HG03039 (cell line): ENCODE results near the gene WNT11.
A peak's percentile ranks its signal among the peaks of the same experiment; 100 is the strongest.

Experiments used
- ATAC-seq: cut with Tn5 transposase; IDR thresholded peaks from one replicate; pipeline ENCODE4 v1.9.1; 2021; ENCODE audit warnings: mild to moderate bottlenecking, moderate library complexity; ENCODE audit not compliant: unreplicated experiment

WNT11 gene

DNA sequence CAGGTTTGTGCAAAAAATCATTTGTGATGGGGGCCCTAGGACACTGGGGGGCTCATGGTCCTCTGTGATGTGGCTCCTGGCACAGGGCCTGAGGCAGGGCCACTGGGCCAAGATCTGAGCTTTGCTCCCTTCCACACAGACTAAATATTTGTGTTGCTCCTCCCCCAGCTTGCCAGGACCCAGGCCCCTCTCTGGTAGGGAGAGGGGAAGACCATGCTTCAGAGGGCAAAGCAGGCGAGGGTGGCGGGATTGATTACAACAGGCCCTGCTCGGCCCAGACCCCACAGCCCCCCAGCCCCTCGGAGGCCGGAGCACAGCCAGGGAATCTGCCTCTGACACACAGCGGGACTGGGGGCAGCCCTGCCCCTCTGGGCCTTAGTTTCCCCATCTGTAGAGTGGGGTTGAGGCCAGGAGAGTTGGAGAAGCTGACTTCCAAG, 29.0 kb downstream of the WNT11 start:
- no peak for ATAC-seq

DNA sequence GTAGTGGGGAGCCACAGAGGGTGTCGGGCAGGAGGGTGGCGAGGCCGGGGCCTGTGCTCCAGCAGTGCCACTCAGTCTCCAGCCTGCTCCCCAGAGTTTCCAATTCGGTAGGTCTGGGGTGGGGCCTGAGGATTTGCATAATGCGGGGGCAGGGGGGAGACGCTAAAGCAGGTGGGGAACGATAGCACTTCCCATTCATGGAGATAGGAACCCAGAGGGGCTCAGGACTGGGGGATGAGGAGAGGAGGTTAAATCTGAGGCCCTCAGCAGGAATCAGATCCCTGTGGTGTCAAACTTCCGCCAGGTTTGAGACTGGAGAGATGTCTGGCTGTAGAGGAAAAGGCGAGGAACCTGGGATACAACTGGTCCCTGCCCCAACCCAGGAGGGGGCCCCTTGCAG, 29.8 kb downstream of the WNT11 start:
- ATAC-seq = no peak

DNA sequence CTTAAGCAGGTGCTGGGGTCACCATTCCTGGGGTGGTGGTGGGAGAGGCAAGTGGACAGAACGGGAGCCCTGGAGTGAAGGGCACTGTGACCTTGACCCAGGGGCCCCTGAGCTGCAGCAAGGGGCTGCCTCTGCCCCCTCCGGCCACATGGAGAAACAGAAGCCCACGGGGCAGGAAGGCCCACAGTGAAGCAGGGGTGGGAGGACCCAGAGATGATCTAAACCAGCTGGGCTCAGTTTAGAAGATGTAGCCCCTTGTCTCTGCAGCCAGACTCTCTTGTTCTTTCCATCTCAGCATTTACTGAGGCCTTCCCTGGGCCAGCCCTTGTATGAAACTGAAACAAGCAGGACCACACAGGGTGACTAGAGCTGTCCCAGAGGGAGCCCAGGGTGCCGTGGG, 30.5 kb downstream of the WNT11 start:
- no peak for ATAC-seq

DNA sequence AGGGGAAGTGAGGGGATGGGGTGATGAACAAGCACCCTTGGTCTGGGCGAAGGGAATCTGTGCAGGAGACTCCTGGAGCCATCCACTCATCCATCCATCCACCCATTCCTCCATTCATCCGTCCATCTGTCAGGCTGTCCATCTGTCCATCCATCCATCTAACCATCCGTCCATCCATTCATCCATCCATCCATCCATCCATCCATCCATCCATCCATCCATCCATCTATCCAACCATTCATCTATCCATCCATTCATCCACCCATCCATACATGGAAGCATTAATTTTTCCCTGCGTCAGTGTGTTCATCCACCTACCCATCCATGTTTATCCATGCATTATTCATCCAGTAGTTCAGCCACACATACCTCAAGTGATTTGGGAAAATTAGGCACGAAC, 32.0 kb downstream of the WNT11 start:
- ATAC-seq = no peak

DNA sequence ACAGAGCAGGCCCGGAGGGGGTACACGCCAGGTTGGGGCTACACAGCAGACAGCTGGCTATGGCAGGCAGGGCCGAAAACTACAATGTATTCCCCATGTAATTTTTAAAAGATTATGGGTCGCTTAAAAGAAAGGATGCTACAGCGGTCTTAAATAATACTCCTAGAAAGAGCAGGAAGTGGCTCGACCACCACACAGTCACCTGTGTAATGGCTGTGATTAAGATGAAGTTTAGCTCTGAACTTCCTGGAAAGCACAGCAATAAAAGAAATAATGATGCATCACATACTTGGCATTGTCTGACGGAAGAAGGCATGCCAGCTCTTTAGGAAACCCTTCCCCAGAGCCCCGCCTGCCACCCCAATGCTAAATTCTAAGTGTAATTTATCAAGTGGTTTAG, 32.6 kb downstream of the WNT11 start:
- no peak for ATAC-seq

DNA sequence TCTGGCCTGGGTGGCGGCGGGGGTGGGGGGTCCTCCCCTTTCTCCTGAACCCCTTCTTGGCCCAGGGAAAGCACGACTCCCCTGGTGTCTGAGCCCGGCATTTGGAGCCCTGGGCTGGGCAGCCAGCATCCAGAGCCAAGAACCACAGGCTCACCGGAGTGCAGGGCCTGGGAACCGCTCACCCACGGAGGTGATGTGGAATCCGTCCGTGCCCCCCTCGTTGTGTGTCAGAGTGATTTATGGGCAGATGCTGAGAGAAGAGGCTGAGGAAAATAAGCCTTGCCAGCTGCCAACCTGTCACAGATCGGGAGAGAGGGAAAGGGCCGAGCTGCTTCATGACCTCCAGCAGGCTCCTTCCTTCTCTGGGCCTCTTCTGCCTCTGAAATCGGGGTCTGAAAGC, 33.7 kb downstream of the WNT11 start:
- ATAC-seq = no peak

DNA sequence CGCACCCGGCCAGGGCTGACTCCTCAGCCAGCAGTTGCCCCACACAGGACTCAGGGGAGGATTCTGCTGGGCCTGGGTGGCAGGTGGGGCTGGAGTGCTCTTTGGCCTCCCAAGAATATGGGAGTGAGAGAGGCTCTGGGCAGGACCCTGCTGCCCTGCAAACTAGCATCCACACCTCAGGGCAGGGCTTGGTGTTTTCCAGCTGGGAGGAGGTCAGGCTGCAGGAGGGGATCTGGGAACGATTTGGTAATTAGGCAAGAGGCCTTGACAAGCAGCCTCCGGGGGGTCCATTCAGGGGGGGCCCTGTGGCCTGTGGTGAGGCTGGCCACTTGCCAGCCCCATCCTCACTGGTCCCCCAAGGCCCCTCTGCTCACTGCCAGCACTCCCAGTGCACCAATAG, 35.8 kb downstream of the WNT11 start:
- no peak for ATAC-seq

DNA sequence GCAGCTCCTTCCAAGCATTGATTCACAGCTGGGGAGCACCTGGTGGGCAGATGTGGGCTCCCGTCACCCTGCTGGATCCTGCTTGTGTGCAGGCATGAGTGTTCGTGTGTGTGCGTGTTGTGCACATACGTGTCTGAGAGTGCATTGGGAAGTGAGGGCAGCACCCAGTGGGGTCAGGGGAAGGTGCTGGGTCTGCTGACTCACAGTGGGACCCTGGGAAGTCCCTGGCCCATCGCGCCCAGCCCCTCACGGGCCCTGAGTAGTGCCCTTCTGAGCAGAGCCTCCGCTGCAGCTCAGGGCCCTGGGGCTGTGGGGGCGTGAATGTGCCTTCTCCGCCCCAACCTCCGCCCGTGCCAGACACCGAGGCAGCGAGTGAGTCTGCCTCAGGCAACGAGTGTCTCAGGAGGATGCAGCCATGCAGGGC, 36.8 kb downstream of the WNT11 start:
- ATAC-seq = no peak

DNA sequence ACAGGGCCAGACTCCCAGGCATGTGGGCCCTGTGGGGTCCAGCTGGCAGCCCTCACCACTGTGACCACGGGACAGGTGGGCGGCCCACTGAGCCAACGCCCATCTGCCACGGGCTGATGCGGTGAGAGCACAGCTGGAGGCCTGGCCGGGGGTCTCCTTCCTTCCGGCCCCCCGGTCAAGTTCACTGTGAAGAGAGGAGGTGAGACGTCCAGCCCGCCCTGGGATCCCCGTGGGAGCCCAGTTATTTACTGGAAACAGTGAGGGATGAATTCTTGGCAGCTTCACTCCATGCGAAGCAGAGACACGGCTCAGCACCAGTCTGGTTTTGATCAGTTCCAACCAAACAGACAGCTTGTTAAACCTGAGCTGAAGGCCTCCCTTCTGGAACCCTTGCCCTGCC, 38.7 kb downstream of the WNT11 start:
- ATAC-seq = no peak

DNA sequence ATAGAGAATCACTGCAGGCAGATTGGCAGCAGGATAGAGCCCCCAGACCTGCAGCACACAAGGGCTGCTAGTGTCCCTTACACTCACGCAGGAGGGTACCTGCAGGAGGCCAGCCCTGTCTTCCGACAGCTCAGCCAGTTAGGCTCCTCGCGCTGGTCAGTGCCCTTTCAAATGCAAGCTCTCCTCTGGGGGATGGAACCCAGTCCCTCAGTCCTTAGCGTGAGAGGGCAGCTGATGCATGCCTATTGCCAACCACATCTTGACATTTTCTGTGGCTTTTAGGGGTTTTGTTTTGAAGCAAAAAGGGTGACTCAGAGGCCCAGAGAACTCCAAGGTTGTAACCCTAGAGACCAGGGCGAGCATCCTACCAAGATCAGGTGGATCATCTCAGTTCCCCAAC, 40.0 kb downstream of the WNT11 start:
- peak; percentile 38 for ATAC-seq

DNA sequence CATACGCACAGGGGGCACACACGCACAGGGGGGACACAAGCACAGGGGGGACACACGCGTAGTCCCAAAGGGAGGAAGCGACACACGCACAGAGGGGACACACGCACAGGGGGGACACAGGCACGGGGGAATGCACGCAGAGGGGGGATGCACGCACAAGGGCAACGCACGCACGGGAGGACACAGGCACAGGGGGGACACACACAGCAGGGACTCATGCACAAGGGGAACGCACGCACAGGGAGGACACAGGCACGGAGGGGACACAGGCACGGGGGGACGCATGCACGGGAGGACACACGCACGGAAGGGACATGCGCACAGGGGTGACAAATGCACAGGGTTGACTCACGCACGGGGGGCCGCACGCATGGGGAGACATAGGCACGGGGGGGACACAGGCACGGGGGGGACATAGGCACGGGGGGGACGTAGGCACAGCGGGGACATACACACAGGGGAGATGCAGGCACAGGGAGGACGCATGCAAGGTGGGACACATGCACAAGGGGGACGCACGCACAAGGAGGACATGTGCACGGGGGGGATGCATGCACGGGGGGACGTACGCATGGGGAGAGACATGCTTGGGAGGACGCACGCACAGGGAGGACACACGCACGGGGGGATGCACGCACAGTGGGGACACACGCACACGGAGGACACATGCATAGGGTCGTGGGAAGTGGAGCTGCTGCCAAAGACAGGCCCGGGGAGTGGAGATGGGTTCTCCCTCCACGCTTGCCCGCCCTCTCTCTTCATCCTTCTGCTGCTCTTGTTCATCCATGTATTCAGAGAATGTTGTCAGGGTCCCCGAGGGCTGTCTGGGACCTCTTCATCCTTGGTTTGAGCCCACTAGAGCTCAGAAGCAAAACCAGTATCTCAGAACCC, 41.2 kb downstream of the WNT11 start:
- ATAC-seq = no peak

DNA sequence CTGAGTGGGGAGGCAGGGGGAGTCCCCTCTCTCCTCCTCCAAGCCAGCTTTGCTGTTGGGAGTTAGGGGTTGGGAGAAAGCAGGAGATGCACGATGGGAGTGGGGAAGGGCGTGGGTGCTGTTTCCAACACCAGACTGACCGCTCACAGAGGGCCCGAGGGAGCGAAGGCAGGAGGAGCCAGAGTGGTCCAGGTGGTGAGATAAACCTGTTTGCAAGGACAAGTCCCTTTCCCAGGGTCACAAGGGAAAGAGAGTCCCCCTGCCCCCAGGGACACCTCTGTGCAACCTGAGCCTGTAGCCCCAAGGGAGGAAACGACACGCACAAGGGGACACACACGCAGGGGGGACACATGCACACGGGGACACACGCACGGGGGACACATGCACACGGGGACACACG, 42.2 kb downstream of the WNT11 start:
- ATAC-seq = no peak

DNA sequence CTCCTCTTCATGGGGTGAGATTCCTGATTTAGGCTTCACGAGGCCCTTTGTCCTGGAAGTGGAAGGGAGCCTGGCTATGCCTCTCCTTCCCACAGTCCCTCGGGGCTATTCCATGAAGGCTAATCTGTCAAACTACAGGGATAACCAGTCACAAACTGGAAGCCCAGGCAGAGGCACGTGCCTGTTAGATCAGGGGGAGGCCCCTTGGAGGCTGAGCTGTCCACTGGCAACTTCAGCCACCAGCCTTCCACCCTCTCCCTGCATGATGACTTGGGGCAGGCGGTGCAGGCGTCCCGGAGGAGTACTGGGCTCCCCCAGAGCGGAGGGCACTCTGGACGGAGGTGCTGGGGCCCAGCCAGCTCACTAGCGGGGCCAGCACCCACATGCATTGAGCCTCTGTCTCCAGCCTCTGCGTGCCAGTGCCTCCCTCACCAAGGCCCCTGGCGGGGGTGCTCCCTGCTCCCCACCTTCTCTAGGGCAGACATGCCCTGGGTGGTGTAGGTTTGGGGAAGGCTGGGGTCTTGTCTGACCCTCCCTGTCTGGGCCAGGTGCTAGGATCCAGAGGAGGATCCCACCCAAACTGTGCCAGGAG, 42.9 kb downstream of the WNT11 start:
- ATAC-seq = no peak

DNA sequence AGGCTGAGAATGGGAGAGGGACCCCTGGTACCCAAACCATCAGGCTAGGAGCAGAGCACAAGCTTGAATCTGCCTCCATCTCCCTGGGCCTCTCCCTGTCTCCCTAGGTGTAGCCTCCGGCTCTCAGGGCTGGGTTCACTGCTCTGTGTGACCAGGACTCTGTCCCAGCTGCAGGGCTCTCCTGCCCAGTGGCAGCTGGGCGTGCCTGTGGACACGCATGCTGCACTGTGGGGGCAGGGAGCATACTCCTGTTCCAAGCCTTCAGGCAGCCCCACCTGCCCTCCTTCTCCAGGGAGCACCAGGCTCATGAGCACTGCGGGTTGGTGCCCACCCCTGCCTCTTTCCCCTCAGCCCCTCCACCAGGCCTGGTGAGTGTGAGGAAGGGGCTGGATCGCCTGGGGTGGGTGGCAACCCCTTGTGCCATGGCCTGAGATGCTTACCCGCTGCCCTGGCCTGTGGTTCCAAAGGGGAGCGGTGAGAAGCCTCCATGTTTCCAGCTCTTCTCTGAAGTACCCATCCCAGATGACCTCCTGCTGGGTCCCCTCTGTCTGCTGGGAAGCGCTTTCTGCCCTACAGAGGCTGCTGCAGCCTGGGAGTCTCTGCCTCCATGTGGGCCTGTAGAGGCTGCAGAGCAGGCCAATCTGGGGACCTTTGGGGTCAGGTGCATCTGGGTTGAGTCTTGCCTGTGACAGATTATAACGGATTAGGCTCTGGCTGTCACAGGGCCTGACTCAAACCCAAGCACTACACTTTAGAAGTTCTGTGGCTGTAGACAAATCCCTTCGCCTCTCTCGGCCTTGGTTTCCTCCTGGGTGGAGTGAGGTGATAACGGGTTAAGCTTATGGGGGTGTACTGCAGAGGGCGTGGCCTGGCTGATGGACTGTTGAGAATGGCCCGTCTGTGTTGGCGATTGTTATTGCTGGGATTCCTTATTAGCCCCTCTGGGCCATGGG, 43.7 kb downstream of the WNT11 start:
- no peak for ATAC-seq

DNA sequence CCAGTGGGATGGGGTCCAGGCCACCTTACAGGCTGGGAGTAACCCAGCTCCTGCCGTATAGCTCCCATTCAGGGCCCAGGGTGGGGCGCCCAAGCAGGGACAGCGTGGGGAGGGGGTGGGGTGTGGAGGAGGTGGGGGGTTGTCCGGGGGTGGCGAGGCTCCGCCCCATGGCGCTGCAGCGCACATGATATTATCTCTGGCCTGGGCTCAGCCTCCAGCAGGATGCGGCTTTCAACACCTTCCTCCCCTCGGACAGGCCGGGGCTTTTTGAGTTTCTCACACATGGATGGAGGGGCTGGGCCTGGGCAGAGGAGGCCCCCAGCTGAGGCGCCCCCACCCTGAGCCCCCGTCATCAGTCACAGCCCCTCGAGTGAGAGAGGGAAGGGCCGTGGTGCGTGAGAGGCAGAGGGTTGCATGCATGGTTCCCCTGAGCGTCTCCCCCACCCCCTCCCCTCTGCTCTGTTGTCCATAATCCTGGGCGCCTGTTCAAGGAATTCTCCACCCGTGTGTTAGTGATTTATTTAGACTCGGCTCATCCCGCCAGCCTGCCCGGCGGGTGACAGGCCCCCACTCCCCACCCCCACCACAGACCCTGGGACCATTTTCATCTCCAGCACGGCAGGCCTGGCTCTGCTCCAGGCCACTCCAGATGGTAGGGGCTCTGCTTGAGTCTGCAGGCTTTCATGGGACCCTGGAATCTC, 44.9 kb downstream of the WNT11 start:
- no peak for ATAC-seq

DNA sequence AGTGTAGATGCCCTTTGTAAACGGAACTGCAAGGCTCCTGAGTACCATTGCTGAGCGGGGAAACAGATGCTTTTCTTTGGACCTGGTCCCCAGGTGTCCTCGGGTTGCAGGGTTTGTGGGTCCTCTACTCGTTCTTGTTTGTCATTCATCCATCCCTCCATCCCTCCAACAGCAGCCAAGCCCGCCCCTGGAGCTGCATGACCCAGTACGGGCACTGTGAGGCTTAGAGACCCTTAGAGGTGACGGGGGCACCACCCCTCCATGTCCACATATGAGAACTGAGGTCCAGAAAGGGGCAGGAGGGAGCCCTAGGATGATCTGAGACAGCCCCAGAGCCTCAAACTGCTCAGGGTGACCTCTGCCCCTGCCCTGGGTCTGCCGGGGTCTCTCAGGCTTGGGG, 45.4 kb downstream of the WNT11 start:
- ATAC-seq = no peak

DNA sequence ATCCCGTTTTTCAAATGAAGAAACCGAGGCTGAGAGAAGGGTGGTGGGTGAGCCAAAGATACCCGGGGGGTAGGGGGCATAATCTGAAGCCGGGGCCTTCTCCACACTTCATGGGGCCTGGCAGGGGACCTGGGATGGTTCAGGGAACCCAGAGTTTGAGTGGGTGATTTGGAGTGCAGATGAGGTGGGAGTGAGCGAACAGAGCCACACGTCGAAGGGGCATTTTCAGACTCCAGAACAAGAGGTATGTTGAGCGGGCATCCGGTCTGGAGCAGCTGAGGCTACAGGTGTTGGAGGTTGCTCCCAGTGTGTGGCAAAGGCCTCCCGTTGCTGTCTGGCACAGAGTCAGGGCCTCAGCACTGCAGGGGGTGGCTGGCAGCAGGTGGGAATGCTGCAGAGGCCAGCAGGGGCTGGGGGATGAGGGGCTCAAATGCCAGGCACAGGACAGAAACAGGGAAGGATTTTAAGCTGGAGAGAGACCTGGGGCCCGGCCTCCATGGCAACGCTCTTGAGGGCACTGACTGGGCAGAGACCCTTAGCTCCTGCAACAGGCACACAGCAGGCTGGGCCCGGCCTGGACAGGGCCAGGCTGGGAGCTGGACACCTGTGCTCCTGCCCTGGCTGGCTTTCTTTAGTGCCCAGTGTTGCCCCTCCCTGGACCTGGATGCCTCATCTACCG, 46.2 kb downstream of the WNT11 start:
- ATAC-seq = no peak

DNA sequence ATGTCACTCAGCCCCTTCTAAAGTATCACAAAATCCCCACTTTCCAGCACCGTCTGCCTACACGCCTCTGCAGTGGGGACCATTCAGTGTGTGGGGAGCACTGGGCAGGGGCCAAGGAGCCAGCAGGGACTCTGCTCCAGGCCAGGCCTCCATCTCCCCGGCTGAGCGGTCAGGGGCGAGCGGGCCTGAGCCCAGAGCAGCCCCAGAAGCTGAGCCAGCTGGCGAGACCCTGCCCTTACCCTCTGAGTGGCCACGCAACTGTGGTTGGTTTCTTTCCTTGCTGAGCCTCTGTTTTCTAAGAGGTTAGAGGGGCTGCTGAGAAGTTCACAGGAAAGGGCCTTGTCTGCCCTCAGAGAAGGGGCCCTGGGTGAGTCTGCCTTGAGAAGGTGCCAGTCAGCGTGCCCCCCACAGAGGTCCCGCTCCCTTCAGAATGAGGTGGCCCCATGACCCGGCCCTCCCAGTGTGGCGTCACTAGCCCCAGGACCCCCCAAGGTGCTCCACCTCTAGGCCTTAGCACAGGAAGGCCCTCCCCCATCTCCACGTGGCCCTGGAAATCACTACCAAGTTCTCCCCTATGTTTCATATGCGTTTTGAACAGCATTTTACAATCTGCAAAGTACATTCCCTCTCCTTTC, 46.9 kb downstream of the WNT11 start:
- no peak for ATAC-seq

DNA sequence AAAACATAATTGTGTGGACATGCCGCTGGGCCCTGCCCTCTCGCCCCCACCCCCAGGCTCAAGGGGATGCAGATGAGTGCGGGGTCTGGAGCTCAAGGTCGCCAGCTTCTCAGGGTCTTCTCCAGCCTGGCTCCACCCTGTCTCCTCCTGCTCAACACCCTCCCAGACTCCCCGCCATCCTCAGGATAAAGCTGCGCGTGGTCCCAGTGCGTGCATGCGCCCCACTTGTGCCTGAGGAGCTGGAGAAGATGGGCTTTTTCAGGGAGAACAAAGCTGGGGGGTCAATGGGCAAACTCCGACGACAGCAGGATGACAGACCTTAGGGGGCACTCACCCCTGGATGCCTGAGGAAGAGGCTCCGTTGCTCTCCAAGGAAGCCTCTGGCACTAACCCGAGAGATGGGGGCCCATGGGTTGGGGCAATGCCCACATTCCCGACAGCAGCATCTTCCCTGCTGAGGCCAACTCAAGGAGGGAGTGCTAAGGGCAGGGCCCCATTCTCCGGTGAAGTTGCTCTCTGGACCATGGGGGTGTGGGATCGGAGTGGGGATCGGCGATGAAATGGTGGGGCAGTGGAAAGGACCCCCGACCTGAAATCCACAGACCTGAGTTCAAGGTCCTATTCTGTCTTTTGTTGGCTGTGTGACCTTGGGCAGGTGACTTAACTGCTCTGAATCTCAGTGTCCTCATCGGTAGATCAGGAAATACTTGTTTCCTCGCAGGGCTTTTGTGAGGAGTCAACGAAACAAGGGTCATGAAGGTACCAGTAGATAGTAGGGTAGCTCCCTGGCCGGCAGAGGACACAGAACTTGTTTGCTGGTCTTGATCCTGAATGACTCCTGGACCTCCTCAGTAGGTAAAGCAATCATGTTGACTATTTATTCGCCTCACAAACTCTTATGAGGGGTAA, 47.7 kb downstream of the WNT11 start:
- ATAC-seq = no peak
